C4-2B (cell line): ENCODE results near the gene TMTC1.

Experiments
- H3K27ac ChIP-seq: fragments of 450-650 bp; 2 replicates; pipeline ENCODE4 v1.5.1; 2017
- CTCF ChIP-seq: fragments of 450-650 bp; conservative IDR thresholded peaks from 2 replicates; pipeline ENCODE4 v1.5.1; 2017; ENCODE audit warnings: mild to moderate bottlenecking
- ZFX ChIP-seq: fragments of 450-650 bp; IDR thresholded peaks from 2 replicates; pipeline ENCODE4 v1.6.1; 2017

Gene TMTC1

GRCh38 chr12:29517264-29517663 lies 266.5 kb downstream of the TMTC1 start:
- no peak overlapping the region for H3K27ac ChIP-seq
- peak; percentile 44 for TF ChIP-seq CTCF
- TF ChIP-seq ZFX, result no peak

GRCh38 chr12:29516431-29516875 lies 267.3 kb downstream of the TMTC1 start:
- TF ChIP-seq CTCF (no peak), ZFX (no peak)
- H3K27ac ChIP-seq, result no peak overlapping the region

GRCh38 chr12:29510591-29511185 lies 273.1 kb downstream of the TMTC1 start:
- no peak overlapping the region for H3K27ac ChIP-seq
- TF ChIP-seq ZFX, result no peak
- TF ChIP-seq CTCF, result no peak

- no peak overlapping the region for H3K27ac ChIP-seq
- no peak for TF ChIP-seq CTCF
- TF ChIP-seq ZFX, result no peak
These were observed 274.2 kb downstream of the TMTC1 start for GRCh38 chr12:29509503-29509902.

- H3K27ac ChIP-seq, result no peak overlapping the region
- no peak for TF ChIP-seq ZFX
- no peak for TF ChIP-seq CTCF
These were observed 274.8 kb downstream of the TMTC1 start for GRCh38 chr12:29508949-29509348.

- no peak overlapping the region for H3K27ac ChIP-seq
- no peak for TF ChIP-seq CTCF
- TF ChIP-seq ZFX, result no peak
These were observed 278.6 kb downstream of the TMTC1 start for GRCh38 chr12:29505122-29505521.

GRCh38 chr12:29503283-29503682 lies 280.5 kb downstream of the TMTC1 start:
- no peak overlapping the region for H3K27ac ChIP-seq
- TF ChIP-seq ZFX (no peak), CTCF (no peak)
